IPS-11a (cell line): ENCODE measurements around the gene FECH.
"Not testable (repeated sequence)": the region's sequence is repeated elsewhere in the genome, so short reads cannot be mapped to it uniquely, and the experiment has no call there.

Source experiments
- H3K4me3 ChIP-seq: one replicate; pipeline ENCODE4 v1.5.1; 2013; ENCODE audit warnings: low read depth, low read length, control low read depth

FECH gene

GRCh38 chr18:57586251-57587049, at the start of gene FECH:
Gene FECH, minus strand, starts transcription at chr18:57586702. Its CDS starts 82 bp downstream, at chr18:57586620.
- peak within 1 kb of the TSS; percentile 81 for H3K4me3 ChIP-seq

GRCh38 chr18:57635003-57635822, 48.7 kb upstream of the FECH start:
- H3K4me3 ChIP-seq: no peak overlapping the region

- no peak overlapping the region for H3K4me3 ChIP-seq
Measured at GRCh38 chr18:57631697-57632096, 45.2 kb upstream of the FECH start.

GRCh38 chr18:57630754-57631595, 44.5 kb upstream of the FECH start:
- H3K4me3 ChIP-seq: peak overlapping the region; percentile 50

GRCh38 chr18:57630002-57630753, 43.7 kb upstream of the FECH start:
- H3K4me3 ChIP-seq: peak overlapping the region; percentile 50

GRCh38 chr18:57629422-57629821, 42.9 kb upstream of the FECH start:
- H3K4me3 ChIP-seq: no peak overlapping the region

- H3K4me3 ChIP-seq: no peak overlapping the region
Measured at GRCh38 chr18:57627488-57627887, 41.0 kb upstream of the FECH start.

GRCh38 chr18:57624988-57625387, 38.5 kb upstream of the FECH start:
- no peak overlapping the region for H3K4me3 ChIP-seq

- peak overlapping the region; percentile 90 for H3K4me3 ChIP-seq
Measured at GRCh38 chr18:57621246-57621604, 34.7 kb upstream of the FECH start.

- H3K4me3 ChIP-seq: no peak overlapping the region
Measured at GRCh38 chr18:57619876-57620275, 33.4 kb upstream of the FECH start.

GRCh38 chr18:57618910-57619309, 32.4 kb upstream of the FECH start:
- H3K4me3 ChIP-seq: no peak overlapping the region

GRCh38 chr18:57603871-57604270, 17.4 kb upstream of the FECH start:
- no peak overlapping the region for H3K4me3 ChIP-seq

- no peak overlapping the region for H3K4me3 ChIP-seq
Measured at GRCh38 chr18:57595347-57595746, 8.8 kb upstream of the FECH start.

GRCh38 chr18:57592716-57593115, 6.2 kb upstream of the FECH start:
- not testable (repeated sequence) for H3K4me3 ChIP-seq

- H3K4me3 ChIP-seq: no peak overlapping the region
Measured at GRCh38 chr18:57589161-57589560, 2.7 kb upstream of the FECH start.

GRCh38 chr18:57587098-57587661, 678 bp upstream of the FECH start:
- no peak overlapping the region for H3K4me3 ChIP-seq

- H3K4me3 ChIP-seq: peak overlapping the region; percentile 81
Measured at GRCh38 chr18:57585855-57586250, 649 bp downstream of the FECH start.

- H3K4me3 ChIP-seq: no peak overlapping the region
Measured at GRCh38 chr18:57585421-57585820, 1.1 kb downstream of the FECH start.

GRCh38 chr18:57584444-57584843, 2.1 kb downstream of the FECH start:
- no peak overlapping the region for H3K4me3 ChIP-seq

GRCh38 chr18:57583297-57583835, 3.1 kb downstream of the FECH start:
- no peak overlapping the region for H3K4me3 ChIP-seq
